Neuronal stem cell (in vitro differentiated cells): ENCODE measurements around the gene USF2.

Experiments used
- DNase-seq: peaks from one replicate; pipeline ENCODE4 v3.0.0-alpha.2; 2013; ENCODE audit warnings: low spot score
- H2AFZ ChIP-seq: one replicate; pipeline ENCODE4 v1.6.1; 2013; ENCODE audit warnings: mild to moderate bottlenecking, low read length, inconsistent platforms
- H2AK5ac ChIP-seq: 2 replicates; pipeline ENCODE4 v1.6.1; 2013; ENCODE audit warnings: low read depth, mild to moderate bottlenecking, inconsistent platforms, low read length, moderate library complexity, mixed read lengths
- H2BK120ac ChIP-seq: 2 replicates; pipeline ENCODE4 v1.6.1; 2013; ENCODE audit warnings: low read depth, mild to moderate bottlenecking, inconsistent platforms, low read length, moderate library complexity, mixed read lengths
- H2BK12ac ChIP-seq: one replicate; pipeline ENCODE4 v1.6.1; 2013; ENCODE audit warnings: low read length, inconsistent platforms
- H2BK15ac ChIP-seq: 2 replicates; pipeline ENCODE4 v1.6.1; 2013; ENCODE audit warnings: mild to moderate bottlenecking, low read length, inconsistent platforms, mixed read lengths
- H2BK5ac ChIP-seq: one replicate; pipeline ENCODE4 v1.6.1; 2013; ENCODE audit warnings: inconsistent platforms, mild to moderate bottlenecking, low read length, moderate library complexity
- H3K14ac ChIP-seq: one replicate; pipeline ENCODE4 v1.6.1; 2013; ENCODE audit warnings: low read length, inconsistent platforms
- H3K18ac ChIP-seq: 2 replicates; pipeline ENCODE4 v1.6.1; 2013; ENCODE audit warnings: low read length, inconsistent platforms
- H3K23ac ChIP-seq: 2 replicates; pipeline ENCODE4 v1.6.1; 2013; ENCODE audit warnings: low read depth, mild to moderate bottlenecking, mixed read lengths, low read length, inconsistent platforms; ENCODE audit not compliant: poor library complexity
- H3K27ac ChIP-seq: replicated peaks from 3 replicates; pipeline ENCODE4 v1.5.1; 2013; ENCODE audit warnings: low read length, inconsistent platforms
- H3K27me3 ChIP-seq, 3 experiments: 2 replicates each; pipeline ENCODE4 v1.6.1; 2013; ENCODE audit warnings: low read length in 3 of 3, mild to moderate bottlenecking in 2 of 3, inconsistent platforms in 1 of 3, low read depth in 1 of 3, mixed read lengths in 1 of 3, moderate library complexity in 1 of 3; ENCODE audit not compliant: control insufficient read depth in 3 of 3, insufficient read depth in 3 of 3
- H3K36me3 ChIP-seq, 2 donors: replicated peaks in 1 of 2; 2 replicates each; pipeline ENCODE4 v1.6.1; 2013; ENCODE audit warnings: low read length in 2 of 2; ENCODE audit not compliant: control insufficient read depth in 2 of 2, insufficient read depth in 2 of 2
- H3K4ac ChIP-seq: 2 replicates; pipeline ENCODE4 v1.6.1; 2013; ENCODE audit warnings: inconsistent platforms, mild to moderate bottlenecking, low read length, moderate library complexity
- H3K4me1 ChIP-seq, 2 donors: 1 replicate in 1 of 2; 2 replicates in 1 of 2; pipeline ENCODE4 v1.6.1; 2013; ENCODE audit warnings: low read length in 2 of 2, low read depth in 1 of 2; ENCODE audit not compliant: control insufficient read depth in 2 of 2, insufficient read depth in 1 of 2
- H3K4me2 ChIP-seq: one replicate; pipeline ENCODE4 v1.6.1; 2013; ENCODE audit warnings: mild to moderate bottlenecking, low read length, inconsistent platforms; ENCODE audit not compliant: insufficient read depth, poor library complexity, severe bottlenecking
- H3K4me3 ChIP-seq, 2 donors: 2 replicates each; pipeline ENCODE4 v1.5.1; 2013; ENCODE audit warnings: low read length in 2 of 2, mild to moderate bottlenecking in 2 of 2, inconsistent platforms in 1 of 2, moderate library complexity in 1 of 2
- H3K79me1 ChIP-seq: one replicate; pipeline ENCODE4 v1.6.1; 2013; ENCODE audit warnings: low read depth, mild to moderate bottlenecking, inconsistent platforms, low read length, moderate library complexity
- H3K9ac ChIP-seq: one replicate; pipeline ENCODE4 v1.6.1; 2013; ENCODE audit warnings: mild to moderate bottlenecking, low read depth, low read length, inconsistent platforms; ENCODE audit not compliant: poor library complexity
- H3K9me3 ChIP-seq, 2 donors: replicated peaks in 1 of 2; 2 replicates each; pipeline versions ENCODE3 to v1.6.1; 2013; ENCODE audit warnings: low read length in 2 of 2, mild to moderate bottlenecking in 2 of 2, inconsistent platforms in 1 of 2, low read depth in 1 of 2, mixed read lengths in 1 of 2, moderate library complexity in 1 of 2; ENCODE audit not compliant: control insufficient read depth in 2 of 2, insufficient read depth in 1 of 2
- H4K8ac ChIP-seq: one replicate; pipeline ENCODE4 v1.6.1; 2013; ENCODE audit warnings: low read depth, mild to moderate bottlenecking, inconsistent platforms, low read length, moderate library complexity
- H4K91ac ChIP-seq: one replicate; pipeline ENCODE4 v1.6.1; 2013; ENCODE audit warnings: low read length, low read depth, mild to moderate bottlenecking, inconsistent platforms; ENCODE audit not compliant: poor library complexity
- WGBS, 2 donors: extraction: QIAGEN DNeasy Blood & Tissue Kit; methylation state at CpG; one replicate each; pipeline ENCODE4 v1.1.7; 2013; ENCODE audit warnings: missing lambda C conversion rate in 2 of 2, mixed read lengths in 1 of 2; ENCODE audit not compliant: insufficient read length in 2 of 2, insufficient replicate concordance in 1 of 2; ENCODE audit errors: extremely low coverage in 2 of 2; 5-methylcytosine and 5-hydroxymethylcytosine counted together

Gene USF2

DNA sequence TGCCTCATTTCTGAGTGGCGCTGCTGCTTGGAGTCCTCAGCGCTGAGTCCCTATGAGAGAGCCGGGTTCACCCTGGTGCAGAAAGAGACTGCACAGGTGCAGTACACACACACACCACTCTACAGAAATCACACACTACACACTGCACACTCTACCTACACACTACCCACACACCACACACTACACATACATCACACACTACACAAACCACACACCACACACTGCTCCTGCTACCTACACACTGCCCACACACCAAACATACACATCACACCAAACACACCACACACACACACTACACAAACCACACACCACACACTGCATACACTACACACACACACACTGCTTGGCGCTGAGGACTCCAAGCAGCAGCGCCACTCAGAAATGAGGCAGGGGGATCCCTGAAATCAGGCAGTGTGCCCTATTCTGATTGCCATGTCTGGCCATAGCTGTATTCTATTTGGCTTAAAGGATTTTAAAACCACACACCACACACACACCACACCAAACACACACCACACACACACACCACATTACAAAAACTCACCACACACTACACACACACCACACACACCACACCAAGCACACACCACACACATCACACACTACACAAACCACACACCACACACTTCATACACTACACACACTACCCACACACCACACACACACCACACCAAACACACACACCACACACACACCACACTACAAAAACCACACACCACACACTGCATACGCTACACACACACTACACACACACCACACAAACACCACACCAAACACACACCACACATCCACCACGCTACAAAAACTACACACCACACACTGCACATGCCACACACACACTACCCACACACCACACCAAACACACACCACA is 28.1 kb downstream of the USF2 start:
- peak overlapping the region; percentile 76 for H3K14ac ChIP-seq
- peaks cover 0 to 12% of the 10 kb centered on the region in 2 donors for H3K4me1 ChIP-seq
- H2AK5ac ChIP-seq: peak overlapping the region; percentile 35
- H3K4me2 ChIP-seq: peak overlapping the region; percentile 0
- peak overlapping the region; percentile 63 for H3K9ac ChIP-seq
- peaks cover 10% of the 10 kb centered on the region for H3K79me1 ChIP-seq
- peak overlapping the region; percentile 83 for H2BK15ac ChIP-seq
- H3K23ac ChIP-seq: peak overlapping the region; percentile 77
- H2BK12ac ChIP-seq: peak overlapping the region; percentile 75
- no peak for DNase-seq
- H3K27me3 ChIP-seq: peaks cover 0 to 12% (median 10%) of the 10 kb centered on the region in 3 experiments
- H2BK120ac ChIP-seq: no peak overlapping the region
- H3K36me3 ChIP-seq: peaks cover 0 to 3% of the 10 kb centered on the region in 2 donors
- peak overlapping the region in 1 of 2 donors; percentile 75 for H3K4me3 ChIP-seq
- peak overlapping the region; percentile 35 for H3K18ac ChIP-seq
- peak overlapping the region; percentile 37 for H3K4ac ChIP-seq
- no peak overlapping the region for H3K27ac ChIP-seq
- H3K9me3 ChIP-seq: peaks cover 0 to 12% of the 10 kb centered on the region in 2 donors
- 100% methylated on average over 1 to 2 of the region's 7 CpGs for WGBS, 2 donors
- peak overlapping the region; percentile 72 for H4K8ac ChIP-seq
- no peak overlapping the region for H2BK5ac ChIP-seq
- no peak overlapping the region for H2AFZ ChIP-seq
- peak overlapping the region; percentile 96 for H4K91ac ChIP-seq

DNA sequence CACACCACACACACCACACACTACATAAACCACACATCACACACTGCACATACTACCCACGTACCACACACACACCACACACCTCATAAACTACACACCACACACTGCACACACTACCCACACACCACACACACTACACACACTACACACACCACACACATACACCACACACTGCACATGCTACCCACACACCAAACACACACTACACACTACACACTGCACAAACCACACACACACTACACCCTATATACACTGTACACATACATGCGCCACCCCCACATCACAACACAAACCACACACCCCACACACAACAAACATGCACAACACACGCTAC is 28.7 kb downstream of the USF2 start:
- peak overlapping the region; percentile 77 for H3K23ac ChIP-seq
- H2BK12ac ChIP-seq: peak overlapping the region; percentile 75
- H3K36me3 ChIP-seq: peaks cover 0 to 3% of the 10 kb centered on the region in 2 donors
- WGBS, 2 donors: 100% methylated on average over 3 of the region's 3 CpGs; no CpG with 5 or more reads in 1 of the 2 donors
- no peak for DNase-seq
- H2AFZ ChIP-seq: no peak overlapping the region
- peaks cover 0 to 12% of the 10 kb centered on the region in 2 donors for H3K4me1 ChIP-seq
- no peak overlapping the region for H2BK120ac ChIP-seq
- H3K4me2 ChIP-seq: peak overlapping the region; percentile 0
- peak overlapping the region; percentile 35 for H2AK5ac ChIP-seq
- peak overlapping the region; percentile 72 for H4K8ac ChIP-seq
- peak overlapping the region in 1 of 2 donors; percentile 75 for H3K4me3 ChIP-seq
- H3K18ac ChIP-seq: peak overlapping the region; percentile 72
- peaks cover 10% of the 10 kb centered on the region for H3K79me1 ChIP-seq
- peaks cover 0 to 12% of the 10 kb centered on the region in 2 donors for H3K9me3 ChIP-seq
- H3K14ac ChIP-seq: peak overlapping the region; percentile 76
- peak overlapping the region; percentile 63 for H3K9ac ChIP-seq
- peaks cover 0 to 10% (median 10%) of the 10 kb centered on the region in 3 experiments for H3K27me3 ChIP-seq
- peak overlapping the region; percentile 56 for H3K4ac ChIP-seq
- H3K27ac ChIP-seq: peak overlapping the region; percentile 24
- peak overlapping the region; percentile 96 for H4K91ac ChIP-seq
- H2BK5ac ChIP-seq: no peak overlapping the region
- H2BK15ac ChIP-seq: peak overlapping the region; percentile 83

DNA sequence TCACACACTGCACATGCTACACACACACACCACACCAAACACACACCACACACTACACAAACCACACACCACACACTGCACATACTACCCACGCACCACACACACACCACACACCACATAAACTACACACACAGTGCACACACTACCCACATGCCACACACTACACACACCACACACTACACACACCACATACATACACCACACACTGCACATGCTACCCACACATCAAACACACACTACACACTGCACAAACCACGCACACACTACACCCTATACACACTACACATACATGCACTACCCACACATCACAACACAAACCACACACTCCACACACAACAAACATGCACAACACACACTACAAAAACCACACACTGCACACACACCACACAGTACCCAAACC is 29.2 kb downstream of the USF2 start:
- H2AFZ ChIP-seq: no peak overlapping the region
- H3K4ac ChIP-seq: peak overlapping the region; percentile 56
- H3K9ac ChIP-seq: peak overlapping the region; percentile 46
- H3K79me1 ChIP-seq: peaks cover 10% of the 10 kb centered on the region
- peaks cover 0 to 12% of the 10 kb centered on the region in 2 donors for H3K4me1 ChIP-seq
- peak overlapping the region; percentile 96 for H4K91ac ChIP-seq
- H3K27ac ChIP-seq: no peak overlapping the region
- peaks cover 0 to 12% of the 10 kb centered on the region in 2 donors for H3K9me3 ChIP-seq
- H3K14ac ChIP-seq: peak overlapping the region; percentile 76
- 97% methylated on average over 2 of the region's 2 CpGs; no CpG with 5 or more reads in 1 of the 2 donors for WGBS, 2 donors
- H2BK12ac ChIP-seq: no peak overlapping the region
- no peak overlapping the region for H2AK5ac ChIP-seq
- H2BK15ac ChIP-seq: no peak overlapping the region
- peak overlapping the region; percentile 72 for H3K18ac ChIP-seq
- no peak for DNase-seq
- peak overlapping the region; percentile 94 for H3K23ac ChIP-seq
- peak overlapping the region in 1 of 2 donors; percentile 75 for H3K4me3 ChIP-seq
- H2BK120ac ChIP-seq: no peak overlapping the region
- peak overlapping the region; percentile 70 for H4K8ac ChIP-seq
- H2BK5ac ChIP-seq: no peak overlapping the region
- H3K27me3 ChIP-seq: peaks cover 0 to 10% (median 8%) of the 10 kb centered on the region in 3 experiments
- H3K36me3 ChIP-seq: peaks cover 0 to 3% of the 10 kb centered on the region in 2 donors
- H3K4me2 ChIP-seq: no peak overlapping the region

DNA sequence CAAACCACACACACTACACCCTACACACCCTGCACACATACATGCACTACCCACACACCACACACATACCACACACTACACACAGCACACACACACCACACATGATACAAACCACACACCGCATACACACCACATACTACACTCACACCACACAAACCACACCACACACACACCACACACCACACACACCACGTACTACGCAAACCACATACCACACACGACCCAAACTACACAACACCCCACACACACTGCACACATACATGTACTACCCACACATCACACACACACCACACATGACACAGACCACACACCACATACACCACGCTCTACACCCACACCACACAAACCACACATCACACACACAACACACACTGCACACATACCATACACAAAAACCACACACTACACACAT is 29.8 kb downstream of the USF2 start:
- 100% methylated on average over 3 to 5 of the region's 5 CpGs for WGBS, 2 donors
- H2BK15ac ChIP-seq: no peak overlapping the region
- H3K4me2 ChIP-seq: no peak overlapping the region
- no peak overlapping the region for H2AK5ac ChIP-seq
- peaks cover 0 to 5% of the 10 kb centered on the region in 2 donors for H3K4me1 ChIP-seq
- H2AFZ ChIP-seq: no peak overlapping the region
- no peak overlapping the region for H2BK120ac ChIP-seq
- peaks cover 0 to 10% (median 4%) of the 10 kb centered on the region in 3 experiments for H3K27me3 ChIP-seq
- H3K23ac ChIP-seq: peak overlapping the region; percentile 57
- peaks cover 10% of the 10 kb centered on the region for H3K79me1 ChIP-seq
- peak overlapping the region in 1 of 2 donors; percentile 75 for H3K4me3 ChIP-seq
- no peak overlapping the region for H3K27ac ChIP-seq
- H3K18ac ChIP-seq: no peak overlapping the region
- peak overlapping the region; percentile 24 for H2BK12ac ChIP-seq
- no peak overlapping the region for H4K8ac ChIP-seq
- peaks cover 0 to 12% of the 10 kb centered on the region in 2 donors for H3K9me3 ChIP-seq
- H3K14ac ChIP-seq: peak overlapping the region; percentile 59
- peak overlapping the region; percentile 32 for H3K4ac ChIP-seq
- no peak overlapping the region for H2BK5ac ChIP-seq
- H4K91ac ChIP-seq: peak overlapping the region; percentile 4
- H3K9ac ChIP-seq: peak overlapping the region; percentile 26
- no peak for DNase-seq
- H3K36me3 ChIP-seq: peaks cover 0 to 3% of the 10 kb centered on the region in 2 donors
